ENCODE results near the gene ZDHHC9. TPM values are rescaled to one million over a fixed set of nuclear protein-coding genes. Genes with fewer than 3 reads are reported as not detected.

Gene ZDHHC9
- total RNA-seq, 1 donor from 2014 or later: 71.1 TPM

DNA sequence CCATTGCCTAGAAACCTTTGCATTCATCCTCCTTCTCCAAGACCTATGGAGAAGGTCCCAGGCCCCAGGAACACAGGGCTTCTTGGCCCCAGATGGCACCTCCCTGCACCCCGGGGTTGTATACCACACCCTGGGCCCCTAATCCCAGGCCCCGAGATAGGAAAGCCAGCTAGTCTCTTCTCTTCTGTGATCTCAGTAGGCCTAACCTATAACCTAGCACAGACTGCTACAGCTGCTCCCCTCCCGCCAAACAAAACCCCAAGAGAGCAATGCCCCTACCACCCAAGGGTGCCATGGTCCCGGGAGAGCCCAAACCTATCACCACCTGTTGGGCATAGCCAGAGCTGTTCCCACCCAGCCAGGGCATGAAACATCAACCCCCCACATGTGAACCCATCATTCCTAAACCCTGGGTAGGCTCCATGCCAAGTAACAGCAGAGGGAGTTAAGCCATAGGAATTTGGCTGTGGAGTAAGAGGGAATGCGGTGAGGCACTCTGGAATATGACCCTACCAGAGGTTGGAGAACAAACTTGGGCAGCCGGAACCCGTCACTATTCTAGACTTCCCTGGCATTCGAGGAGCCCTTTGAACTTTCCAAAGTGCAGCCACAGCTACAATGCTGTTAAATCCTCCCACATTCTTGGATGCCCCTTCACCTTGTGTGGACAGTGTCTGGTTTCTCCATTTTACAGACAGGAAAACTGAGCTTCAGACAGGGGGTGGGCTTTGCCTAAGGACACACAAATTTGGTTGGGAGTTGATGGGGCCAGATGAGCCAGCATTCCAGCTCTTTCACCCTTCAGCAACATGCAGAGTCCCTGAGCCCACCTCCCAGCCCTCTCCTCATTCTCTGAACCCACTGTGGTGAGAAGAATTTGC, 74.9 kb downstream of the ZDHHC9 start:
- DNase-seq (ENCODE audit: low spot score): no peak

DNA sequence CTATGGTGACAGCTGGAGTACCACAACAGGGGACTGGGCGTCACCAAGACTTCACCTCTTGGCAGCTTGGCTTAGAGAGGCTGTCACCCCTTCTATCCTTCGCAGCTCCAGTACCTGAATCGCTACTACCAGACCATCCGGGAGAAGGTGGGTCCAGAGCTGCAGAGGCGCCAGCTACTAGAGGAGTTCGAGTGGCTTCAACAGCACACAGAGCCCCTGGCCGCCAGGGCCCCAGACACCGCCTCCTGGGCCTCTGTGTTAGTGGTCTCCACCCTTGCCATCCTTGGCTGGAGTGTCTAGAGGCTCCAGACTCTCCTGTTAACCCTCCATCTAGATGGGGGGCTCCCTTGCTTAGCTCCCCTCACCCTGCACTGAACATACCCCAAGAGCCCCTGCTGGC, 75.5 kb downstream of the ZDHHC9 start:
- DNase-seq (ENCODE audit: low spot score): no peak

- DNase-seq (ENCODE audit: low spot score): no peak
Measured at GRCh38 chrX:129763666-129764065, 80.0 kb downstream of the ZDHHC9 start.

DNA sequence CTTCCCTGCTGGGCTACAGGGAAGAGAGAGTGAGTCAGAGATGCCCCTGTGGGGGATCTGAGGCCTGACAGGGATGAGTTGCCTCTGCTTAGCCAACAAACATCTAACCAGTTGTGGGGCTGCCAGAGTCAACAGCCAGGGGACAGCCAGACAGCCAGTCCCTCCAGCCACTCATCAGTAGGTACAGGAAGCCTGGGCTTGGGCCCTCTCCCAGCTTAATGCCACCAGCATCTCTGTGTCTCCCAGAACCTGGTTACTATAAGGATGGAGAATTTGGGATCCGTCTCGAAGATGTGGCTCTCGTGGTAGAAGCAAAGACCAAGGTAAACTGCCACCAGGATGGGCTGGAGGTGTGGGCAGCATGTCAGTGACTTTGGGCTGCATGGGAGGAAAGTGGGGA, 81.2 kb downstream of the ZDHHC9 start:
- DNase-seq (ENCODE audit: low spot score): no peak

DNA sequence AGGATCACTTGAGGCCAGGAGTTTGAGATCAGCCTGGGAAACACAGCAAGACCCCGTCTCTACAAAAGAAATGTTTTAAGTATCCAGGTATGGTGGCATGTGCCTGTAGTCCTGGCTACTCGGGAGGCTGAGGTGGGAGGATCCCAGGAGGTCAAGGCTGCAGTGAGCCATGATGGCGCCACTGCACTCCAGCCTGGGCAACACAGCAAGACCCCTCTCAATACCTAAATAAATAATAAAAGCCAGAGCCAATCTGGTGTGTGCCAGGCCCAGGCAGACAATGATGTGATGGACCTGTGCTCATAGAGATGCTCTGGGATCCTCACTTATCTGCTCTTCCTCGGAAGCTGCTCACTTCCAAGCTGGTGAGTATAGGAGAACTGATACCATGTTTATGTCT, 82.1 kb downstream of the ZDHHC9 start:
- no peak for DNase-seq (ENCODE audit: low spot score)

GRCh38 chrX:129760981-129761380, 82.7 kb downstream of the ZDHHC9 start:
- DNase-seq (ENCODE audit: low spot score): no peak

GRCh38 chrX:129760155-129760554, 83.5 kb downstream of the ZDHHC9 start:
- no peak for DNase-seq (ENCODE audit: low spot score)

DNA sequence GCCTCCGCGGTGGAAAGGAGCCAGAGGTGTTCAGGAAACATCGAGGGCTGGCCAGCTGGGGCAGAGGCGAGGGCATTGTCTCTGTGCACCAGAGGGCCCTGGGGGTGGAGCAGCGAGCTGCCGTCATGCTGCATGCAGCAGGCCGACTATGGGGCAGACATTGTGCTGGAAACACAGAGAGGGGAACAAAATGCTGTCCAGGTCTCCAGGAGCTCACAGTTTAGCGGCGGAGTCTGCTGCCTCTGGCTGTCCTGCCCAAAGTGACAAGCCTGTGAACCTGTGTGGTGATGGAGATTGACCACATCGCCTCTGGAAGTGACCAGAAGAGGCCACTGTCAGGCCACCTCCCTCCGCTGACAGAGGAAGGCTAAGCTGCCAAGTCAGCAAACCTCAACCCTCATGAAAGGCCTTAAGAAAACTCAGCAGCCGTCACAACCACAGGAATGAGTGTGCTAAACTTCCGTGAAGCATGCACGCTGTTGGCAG, 84.1 kb downstream of the ZDHHC9 start:
- DNase-seq (ENCODE audit: low spot score): no peak

DNA sequence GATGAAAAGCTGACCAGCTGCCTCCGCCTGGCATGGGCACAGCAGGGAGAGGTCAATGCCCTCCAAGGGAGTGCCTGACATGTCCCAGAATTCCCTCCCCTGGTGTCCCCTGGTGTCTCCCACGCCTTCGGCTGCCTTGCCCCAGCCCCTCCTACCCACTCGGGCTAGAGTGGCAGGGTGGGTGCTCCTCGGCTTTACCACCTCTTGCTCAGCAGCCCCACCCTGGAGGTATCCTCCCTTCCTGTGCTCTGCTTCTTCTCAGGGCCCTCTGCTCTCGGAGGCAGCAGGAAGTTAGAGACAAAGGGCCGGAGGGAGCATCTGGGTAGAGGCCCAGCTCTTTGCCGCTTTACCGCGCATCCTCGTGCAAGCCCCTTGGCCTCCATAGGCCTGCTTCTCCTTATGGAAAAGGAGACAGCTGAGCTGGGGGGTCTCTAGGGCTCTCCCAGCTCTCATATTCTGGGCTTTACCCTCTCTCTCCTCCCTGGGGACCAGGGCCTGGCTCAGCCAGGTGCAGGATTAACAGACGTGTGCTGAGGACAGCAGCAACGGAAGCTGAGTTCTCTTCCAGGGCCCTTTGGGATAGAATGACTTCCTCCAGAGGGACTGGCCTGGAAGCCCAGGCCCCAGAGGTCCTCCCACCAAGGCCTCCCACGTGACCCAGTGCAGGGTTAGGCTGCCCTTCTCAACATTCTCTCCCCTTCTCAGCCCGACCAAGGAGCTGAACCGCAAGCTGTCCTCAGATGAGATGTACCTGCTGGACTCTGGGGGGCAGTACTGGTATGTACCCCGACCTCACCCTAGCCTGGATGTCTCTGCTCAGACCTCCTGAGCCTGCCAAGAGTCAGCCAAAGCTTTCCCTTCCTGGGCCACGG, 87.7 kb downstream of the ZDHHC9 start:
- DNase-seq (ENCODE audit: low spot score): no peak

- DNase-seq (ENCODE audit: low spot score): no peak
Measured at GRCh38 chrX:129754056-129755024, 89.3 kb downstream of the ZDHHC9 start.

Other genes with a start within 250 kb of the ZDHHC9 start
- gene APLN, start 188.9 kb downstream of the ZDHHC9 start, total RNA-seq: 5.6 TPM
- 9.6 TPM for gene XPNPEP2, start 104.9 kb downstream of the ZDHHC9 start, total RNA-seq
- 24.3 TPM for gene SASH3, start 63.9 kb downstream of the ZDHHC9 start, total RNA-seq
- gene UTP14A, start 62.3 kb upstream of the ZDHHC9 start, total RNA-seq: 22.5 TPM
- gene BCORL1, start 138.7 kb upstream of the ZDHHC9 start, total RNA-seq: 42.5 TPM